Activated CD4-positive, alpha-beta memory T cell treated with anti-CD3 and anti-CD28 coated beads for 36 hours (primary cell): Measurements from ENCODE around the gene PSTPIP1. TPM values are rescaled to one million over a fixed set of nuclear protein-coding genes. Genes with fewer than 3 reads are reported as not detected.
"Not testable (repeated sequence)": the region's sequence is repeated elsewhere in the genome, so short reads cannot be mapped to it uniquely, and the experiment has no call there.

Source experiments
- CTCF ChIA-PET: fragments of 350-600 bp; sonication (Branson Sonifier 250); formaldehyde crosslinking; loops from one replicate; lab custom pipeline; 2021; ENCODE audit warnings: antibody characterized with exemption, inconsistent platforms; lab: Charles Lee
- POLR2A ChIA-PET: fragments of 350-600 bp; sonication (Branson Sonifier 250); formaldehyde crosslinking; loops from one replicate; lab custom pipeline; 2021; ENCODE audit warnings: antibody characterized with exemption; lab: Charles Lee
- DNase-seq: peaks from one replicate; pipeline ENCODE4 v3.0.0-alpha.2; 2020
- H3K27ac Mint-ChIP-seq: one replicate; pipeline ENCODE4 v1.8.0; 2021; ENCODE audit warnings: mixed read lengths
- H3K27me3 Mint-ChIP-seq: one replicate; pipeline ENCODE4 v1.8.0; 2021; ENCODE audit warnings: mixed read lengths
- H3K36me3 Mint-ChIP-seq: one replicate; pipeline ENCODE4 v1.8.0; 2021; ENCODE audit warnings: mixed read lengths
- H3K4me1 Mint-ChIP-seq: one replicate; pipeline ENCODE4 v1.8.0; 2021; ENCODE audit warnings: low read depth, mixed read lengths
- H3K4me3 Mint-ChIP-seq: one replicate; pipeline ENCODE4 v1.8.0; 2021; ENCODE audit warnings: mild to moderate bottlenecking, mixed read lengths
- H3K9me3 Mint-ChIP-seq: one replicate; pipeline ENCODE4 v1.8.0; 2021; ENCODE audit warnings: mixed read lengths
- intact Hi-C: fragments of 100-400 bp; cut with micrococcal nuclease; formaldehyde crosslinking; loops from one replicate; pipeline ENCODE4 v1.15.1; 2023
- total RNA-seq, 2 experiments: library from RNA; stranded (reverse); gene quantifications; one replicate each; pipeline ENCODE4 v1.2.3, GENCODE V29; 2021

The PSTPIP1 gene
- total RNA-seq: 100 to 1,000 TPM; 155 to 164 TPM

DNA sequence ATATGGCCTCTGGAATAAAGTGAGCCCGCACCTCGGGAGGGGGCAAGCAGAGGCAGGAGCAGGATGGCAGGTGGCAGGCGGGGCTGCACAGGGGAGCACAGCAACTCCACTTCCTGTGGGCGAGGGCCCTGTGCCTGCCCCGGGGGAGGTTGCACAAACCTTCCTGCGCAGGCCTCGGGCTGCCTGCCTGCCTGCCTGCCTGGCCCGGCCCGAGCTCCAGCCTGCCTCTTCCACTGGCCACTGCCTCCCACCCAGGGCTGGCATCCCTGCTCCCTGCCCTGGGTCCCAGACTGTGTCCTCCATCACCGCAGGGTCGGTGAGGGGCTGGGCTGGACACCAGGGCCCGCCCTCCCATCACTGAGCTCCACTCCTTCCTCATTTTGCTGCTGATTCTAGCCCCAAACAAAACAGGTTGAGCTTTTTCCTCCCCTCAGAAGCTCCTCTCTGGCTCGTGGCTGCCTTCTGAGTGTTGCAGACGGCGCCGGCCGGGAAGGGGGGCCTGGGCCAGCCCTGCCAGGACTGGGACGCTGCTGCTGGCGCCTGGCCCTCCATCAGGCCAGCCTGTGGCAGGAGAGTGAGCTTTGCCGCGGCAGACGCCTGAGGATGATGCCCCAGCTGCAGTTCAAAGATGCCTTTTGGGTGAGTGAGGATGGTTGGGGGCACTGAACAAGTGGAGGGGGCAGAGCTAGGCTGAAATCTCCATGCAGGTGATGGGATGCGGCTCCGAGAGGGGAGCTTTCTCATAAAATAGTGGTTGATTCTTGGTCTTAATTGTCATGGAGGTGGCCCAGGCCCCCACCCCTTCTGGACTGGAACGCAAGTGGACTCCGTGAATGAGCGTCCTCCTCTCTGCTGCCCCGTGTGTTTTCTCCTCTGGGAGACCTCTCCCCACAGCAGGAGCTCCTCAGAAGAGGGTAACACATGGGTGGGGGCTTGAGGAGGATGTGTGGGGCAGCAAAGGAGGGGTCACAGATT, at the start of gene PSTPIP1:
Gene PSTPIP1, plus strand, starts transcription at position 156 of the 975 bp plus-strand sequence. Its CDS starts 448 bp downstream, at position 604.
- ChIA-PET CTCF (interaction anchor here (1.0 to 2.9 kb wide), 6 partner anchors 11 to 29 kb away, joined by 3 to 19 read pairs (median 7); no protein-coding TSS in a partner anchor), POLR2A (interaction anchor here (0.6 to 5.0 kb wide), 8 partner anchors 7 to 425 kb away, joined by 3 to 34 read pairs (median 12); partner anchors contain the start of genes HMG20A and RCN2)
- Mint-ChIP-seq H3K4me3 (peak within 1 kb of the TSS; percentile 92), H3K4me1 (peaks cover 60% of the 10 kb centered on the region), H3K36me3 (peaks cover 42% of the 10 kb centered on the region), H3K27ac (peak within 1 kb of the TSS; percentile 99), H3K27me3 (no peaks in the 10 kb centered on the region), H3K9me3 (no peaks in the 10 kb centered on the region)
- intact Hi-C loops: loop anchor here (1.0 to 5.0 kb wide), 4 partner anchors 8 to 1543 kb away; partner anchors contain the start of genes HMG20A, PEAK1 and SIN3A
- DNase-seq: peak; percentile 83

GRCh38 chr15:76945494-76946093, 49.3 kb upstream of the PSTPIP1 start:
- Mint-ChIP-seq H3K4me1 (no peaks in the 10 kb centered on the region), H3K9me3 (no peaks in the 10 kb centered on the region), H3K27ac (no peak overlapping the region), H3K27me3 (no peaks in the 10 kb centered on the region), H3K36me3 (peaks cover 21% of the 10 kb centered on the region), H3K4me3 (no peak overlapping the region)
- intact Hi-C loops: no loop called here
- POLR2A ChIA-PET: no interaction called here
- no peak for DNase-seq
- CTCF ChIA-PET: interaction anchor here (0.8 kb wide), 1 partner anchor 14 kb away, joined by 3 read pairs; the partner anchor contains the start of gene RCN2

GRCh38 chr15:76947454-76947853, 47.5 kb upstream of the PSTPIP1 start:
- peaks cover 21% of the 10 kb centered on the region for H3K36me3 Mint-ChIP-seq
- intact Hi-C loops: no loop called here
- H3K9me3 Mint-ChIP-seq: no peaks in the 10 kb centered on the region
- no peak overlapping the region for H3K27ac Mint-ChIP-seq
- ChIA-PET POLR2A (interaction anchor here (0.7 kb wide), 1 partner anchor 596 kb away, joined by 3 read pairs; no protein-coding TSS in a partner anchor), CTCF (interaction anchor here (1.6 kb wide), 1 partner anchor 76 kb away, joined by 4 read pairs; no protein-coding TSS in a partner anchor)
- no peaks in the 10 kb centered on the region for H3K27me3 Mint-ChIP-seq
- peaks cover 6% of the 10 kb centered on the region for H3K4me1 Mint-ChIP-seq
- no peak overlapping the region for H3K4me3 Mint-ChIP-seq
- no peak for DNase-seq

DNA sequence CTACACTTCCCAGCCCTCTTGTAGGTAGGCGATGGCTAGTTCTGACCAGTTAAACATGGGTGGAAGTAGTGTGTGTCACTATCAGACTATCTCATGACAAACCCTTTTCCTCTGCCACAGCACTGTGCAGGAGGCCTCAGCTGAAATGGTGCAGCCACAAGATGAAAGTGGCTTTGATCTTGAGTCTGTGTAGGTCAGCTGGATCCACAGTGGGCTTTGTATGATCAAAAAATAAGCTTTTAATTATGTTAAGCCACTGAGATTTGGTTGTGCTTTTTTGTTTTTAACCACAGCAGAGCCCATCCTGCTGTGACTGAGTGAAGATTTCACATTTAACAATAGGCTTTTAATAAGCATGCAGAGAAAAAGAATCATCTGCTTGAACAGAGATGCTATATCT, 43.7 kb upstream of the PSTPIP1 start:
- DNase-seq: no peak
- peaks cover 6% of the 10 kb centered on the region for H3K4me1 Mint-ChIP-seq
- no peaks in the 10 kb centered on the region for H3K9me3 Mint-ChIP-seq
- POLR2A ChIA-PET: interaction anchor here (0.5 kb wide), 1 partner anchor 549 kb away, joined by 3 read pairs; no protein-coding TSS in a partner anchor
- H3K27me3 Mint-ChIP-seq: no peaks in the 10 kb centered on the region
- intact Hi-C loops: no loop called here
- H3K27ac Mint-ChIP-seq: no peak overlapping the region
- H3K36me3 Mint-ChIP-seq: peaks cover 8% of the 10 kb centered on the region
- H3K4me3 Mint-ChIP-seq: no peak overlapping the region
- CTCF ChIA-PET: interaction anchor here (1.5 kb wide), 2 partner anchors 11 to 22 kb away, joined by 3 to 4 read pairs; no protein-coding TSS in a partner anchor

- H3K36me3 Mint-ChIP-seq: peaks cover 2% of the 10 kb centered on the region
- ChIA-PET CTCF (no interaction called here), POLR2A (no interaction called here)
- no peaks in the 10 kb centered on the region for H3K27me3 Mint-ChIP-seq
- H3K27ac Mint-ChIP-seq: no peak overlapping the region
- DNase-seq: no peak
- intact Hi-C loops: no loop called here
- H3K9me3 Mint-ChIP-seq: no peaks in the 10 kb centered on the region
- H3K4me1 Mint-ChIP-seq: peaks cover 6% of the 10 kb centered on the region
- no peak overlapping the region for H3K4me3 Mint-ChIP-seq
Measured at GRCh38 chr15:76953913-76954312, 41.0 kb upstream of the PSTPIP1 start.

- Mint-ChIP-seq H3K4me3 (no peak overlapping the region), H3K4me1 (peaks cover 6% of the 10 kb centered on the region), H3K9me3 (no peaks in the 10 kb centered on the region), H3K36me3 (peaks cover 2% of the 10 kb centered on the region), H3K27me3 (no peaks in the 10 kb centered on the region), H3K27ac (no peak overlapping the region)
- intact Hi-C loops: no loop called here
- no peak for DNase-seq
- ChIA-PET CTCF (interaction anchor here (0.9 to 1.6 kb wide), 2 partner anchors 44 to 589 kb away, joined by 3 to 7 read pairs; no protein-coding TSS in a partner anchor), POLR2A (no interaction called here)
Measured at GRCh38 chr15:76954744-76955143, 40.2 kb upstream of the PSTPIP1 start.

GRCh38 chr15:76961268-76962011, 33.5 kb upstream of the PSTPIP1 start:
- Mint-ChIP-seq H3K4me1 (no peaks in the 10 kb centered on the region), H3K36me3 (no peaks in the 10 kb centered on the region), H3K9me3 (no peaks in the 10 kb centered on the region), H3K27ac (no peak overlapping the region), H3K4me3 (no peak overlapping the region), H3K27me3 (peaks cover 5% of the 10 kb centered on the region)
- DNase-seq: no peak
- POLR2A ChIA-PET: no interaction called here
- CTCF ChIA-PET: interaction anchor here (1.2 to 1.4 kb wide), 2 partner anchors 10 to 12 kb away, joined by 3 to 4 read pairs; no protein-coding TSS in a partner anchor
- intact Hi-C loops: no loop called here

- Mint-ChIP-seq H3K4me3 (no peak overlapping the region), H3K4me1 (no peaks in the 10 kb centered on the region), H3K27me3 (peaks cover 5% of the 10 kb centered on the region), H3K36me3 (no peaks in the 10 kb centered on the region), H3K27ac (no peak overlapping the region), H3K9me3 (no peaks in the 10 kb centered on the region)
- ChIA-PET CTCF (interaction anchor here (1.1 to 1.4 kb wide), 3 partner anchors 11 to 581 kb away, joined by 3 to 4 read pairs (median 4); no protein-coding TSS in a partner anchor), POLR2A (no interaction called here)
- DNase-seq: no peak
- intact Hi-C loops: no loop called here
Measured at GRCh38 chr15:76962337-76963013, 32.5 kb upstream of the PSTPIP1 start.

GRCh38 chr15:76963596-76963995, 31.3 kb upstream of the PSTPIP1 start:
- Mint-ChIP-seq H3K27ac (no peak overlapping the region), H3K27me3 (peaks cover 5% of the 10 kb centered on the region), H3K4me1 (no peaks in the 10 kb centered on the region), H3K36me3 (no peaks in the 10 kb centered on the region), H3K4me3 (no peak overlapping the region), H3K9me3 (no peaks in the 10 kb centered on the region)
- ChIA-PET CTCF (interaction anchor here (1.1 kb wide), 2 partner anchors 10 to 580 kb away, joined by 4 read pairs; no protein-coding TSS in a partner anchor), POLR2A (no interaction called here)
- intact Hi-C loops: no loop called here
- DNase-seq: no peak

GRCh38 chr15:76964157-76964556, 30.8 kb upstream of the PSTPIP1 start:
- H3K4me1 Mint-ChIP-seq: no peaks in the 10 kb centered on the region
- H3K4me3 Mint-ChIP-seq: no peak overlapping the region
- no peak for DNase-seq
- peaks cover 5% of the 10 kb centered on the region for H3K27me3 Mint-ChIP-seq
- CTCF ChIA-PET: no interaction called here
- H3K9me3 Mint-ChIP-seq: no peaks in the 10 kb centered on the region
- no peaks in the 10 kb centered on the region for H3K36me3 Mint-ChIP-seq
- intact Hi-C loops: no loop called here
- POLR2A ChIA-PET: no interaction called here
- no peak overlapping the region for H3K27ac Mint-ChIP-seq

DNA sequence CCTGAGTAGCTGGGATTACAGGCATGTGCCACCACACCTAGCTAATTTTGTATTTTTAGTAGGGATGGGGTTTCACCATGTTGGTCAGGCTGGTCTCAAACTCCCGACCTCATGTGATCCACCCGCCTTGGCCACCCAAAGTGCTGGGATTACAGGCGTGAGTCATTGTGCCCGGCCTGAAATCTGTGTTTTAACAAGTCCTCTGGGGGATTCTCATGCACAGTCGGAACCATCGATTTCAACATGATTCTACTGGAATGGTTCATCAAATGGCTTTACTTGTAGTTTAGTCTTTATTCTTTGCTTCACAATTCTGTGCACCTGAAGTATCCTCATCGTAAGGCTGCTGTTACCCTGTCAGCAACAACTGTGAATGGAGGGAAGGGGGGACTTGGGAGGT, 28.9 kb upstream of the PSTPIP1 start:
- H3K27me3 Mint-ChIP-seq, DNase-seq, H3K27ac Mint-ChIP-seq, H3K9me3 Mint-ChIP-seq, H3K4me1 Mint-ChIP-seq, CTCF ChIA-PET, H3K36me3 Mint-ChIP-seq, intact Hi-C loops, POLR2A ChIA-PET, H3K4me3 Mint-ChIP-seq: not testable (repeated sequence)
